T1000 (cell line): ENCODE results near the gene PCYT1B.

Experiments
- DNase-seq: peaks from one replicate; lab custom pipeline; 2025; ENCODE audit warnings: mixed read lengths; lab: John Stamatoyannopoulos, UW

Gene PCYT1B

DNA sequence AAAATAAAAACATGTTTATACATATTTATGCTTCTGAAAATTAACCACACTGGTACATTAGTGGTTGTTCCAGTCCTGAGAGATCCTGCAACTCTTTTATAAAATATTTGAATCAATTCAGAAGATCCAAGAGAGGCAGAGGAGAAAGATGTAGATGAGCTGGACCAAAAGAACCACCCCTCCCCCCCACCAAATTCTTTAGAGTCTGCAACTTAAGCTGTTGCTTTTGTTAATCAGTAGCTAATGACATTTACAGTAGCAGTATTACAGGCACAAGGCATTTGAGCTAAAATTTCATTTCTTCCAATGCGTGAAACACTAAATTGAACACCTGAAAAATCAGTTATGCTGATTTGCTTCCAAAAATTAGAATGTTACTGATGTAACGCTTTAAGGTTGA lies 120.5 kb downstream of the PCYT1B start:
- no peak for DNase-seq

GRCh38 chrX:24525455-24525854 lies 121.7 kb downstream of the PCYT1B start:
- no peak for DNase-seq

- no peak for DNase-seq
Observed at GRCh38 chrX:24520472-24520871, 126.7 kb downstream of the PCYT1B start.

GRCh38 chrX:24515447-24515846 lies 131.7 kb downstream of the PCYT1B start:
- DNase-seq: no peak

- no peak for DNase-seq
Observed at GRCh38 chrX:24513416-24513815, 133.7 kb downstream of the PCYT1B start.

DNA sequence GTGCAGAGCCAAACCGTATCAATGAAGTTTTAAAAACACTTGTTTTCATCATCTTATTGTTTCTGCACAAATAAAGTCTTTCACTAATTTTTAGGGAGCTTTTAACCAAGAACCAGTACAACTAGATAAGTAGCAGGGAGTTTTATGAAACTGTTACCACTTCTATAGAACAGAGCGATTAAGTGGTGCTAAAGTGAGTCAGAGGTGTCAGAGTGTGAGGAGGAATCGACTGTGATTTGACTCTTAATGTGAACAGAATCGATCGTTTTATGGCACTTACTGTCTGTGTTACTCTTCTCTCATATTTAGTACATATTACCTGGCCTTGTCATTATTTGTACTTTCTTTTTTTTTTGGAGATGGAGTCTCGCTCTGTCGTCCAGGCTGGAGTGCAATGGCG lies 138.8 kb downstream of the PCYT1B start:
- no peak for DNase-seq
